Measurements from ENCODE around the gene HES6.
A peak's percentile ranks its signal among the peaks of the same experiment; 100 is the strongest.

Gene HES6

GRCh38 chr2:238239863-238240756 lies at the start of gene HES6:
TSS of gene HES6 (minus strand) at chr2:238240038. CDS start at chr2:238239905, 133 bp downstream.
- peak within 1 kb of the TSS; percentile 93 for H3K27ac Mint-ChIP-seq (ENCODE audit: low read depth)
- H3K27me3 Mint-ChIP-seq = peaks cover 18% of the 10 kb centered on the region
- peak within 1 kb of the TSS; percentile 87 for H3K4me3 Mint-ChIP-seq
- no peaks in the 10 kb centered on the region for H3K9me3 Mint-ChIP-seq
- peaks cover 7% of the 10 kb centered on the region for H3K36me3 Mint-ChIP-seq (ENCODE audit: insufficient read depth)
- ATAC-seq (replicated peaks; ENCODE audit: extremely low read depth, poor library complexity, severe bottlenecking) (peak; percentile 85), DNase-seq (ENCODE audit: low spot score in 2 of 2) (peak; percentile 42 to 53)
- peaks cover 6% of the 10 kb centered on the region for H3K4me1 Mint-ChIP-seq

- Mint-ChIP-seq H3K27ac (ENCODE audit: low read depth) (peak overlapping the region; percentile 98), H3K36me3 (ENCODE audit: insufficient read depth) (peaks cover 19% of the 10 kb centered on the region), H3K4me1 (peaks cover 38% of the 10 kb centered on the region), H3K4me3 (peak overlapping the region; percentile 85), H3K9me3 (no peaks in the 10 kb centered on the region), H3K27me3 (no peaks in the 10 kb centered on the region)
- DNase-seq (ENCODE audit: low spot score in 2 of 2) (no peak), ATAC-seq (replicated peaks; ENCODE audit: extremely low read depth, poor library complexity, severe bottlenecking) (no peak)
These were observed 49.7 kb upstream of the HES6 start for GRCh38 chr2:238289574-238289973.

GRCh38 chr2:238288650-238289573 lies 49.1 kb upstream of the HES6 start:
- DNase-seq (ENCODE audit: low spot score in 2 of 2) (peak; percentile 94 to 98), ATAC-seq (replicated peaks; ENCODE audit: extremely low read depth, poor library complexity, severe bottlenecking) (peak; percentile 84)
- Mint-ChIP-seq H3K9me3 (no peaks in the 10 kb centered on the region), H3K4me3 (peak overlapping the region; percentile 85), H3K27me3 (no peaks in the 10 kb centered on the region), H3K27ac (ENCODE audit: low read depth) (peak overlapping the region; percentile 98), H3K36me3 (ENCODE audit: insufficient read depth) (peaks cover 19% of the 10 kb centered on the region), H3K4me1 (peaks cover 38% of the 10 kb centered on the region)

GRCh38 chr2:238287737-238288649 lies 48.2 kb upstream of the HES6 start, which contains the start of gene PER2:
TSS of gene PER2 (minus strand) at chr2:238288610. CDS start at chr2:238277936, 10,674 bp downstream.
- H3K4me1 Mint-ChIP-seq = peaks cover 47% of the 10 kb centered on the region
- no peaks in the 10 kb centered on the region for H3K27me3 Mint-ChIP-seq
- DNase-seq (ENCODE audit: low spot score in 2 of 2) (peak; percentile 28 to 32), ATAC-seq (replicated peaks; ENCODE audit: extremely low read depth, poor library complexity, severe bottlenecking) (peak; percentile 5)
- H3K4me3 Mint-ChIP-seq = peak within 1 kb of the TSS; percentile 85
- H3K36me3 Mint-ChIP-seq (ENCODE audit: insufficient read depth) = peaks cover 21% of the 10 kb centered on the region
- H3K9me3 Mint-ChIP-seq = no peaks in the 10 kb centered on the region
- peak within 1 kb of the TSS; percentile 98 for H3K27ac Mint-ChIP-seq (ENCODE audit: low read depth)

- H3K36me3 Mint-ChIP-seq (ENCODE audit: insufficient read depth) = peaks cover 21% of the 10 kb centered on the region
- no peaks in the 10 kb centered on the region for H3K9me3 Mint-ChIP-seq
- DNase-seq (ENCODE audit: low spot score in 2 of 2) (no peak), ATAC-seq (replicated peaks; ENCODE audit: extremely low read depth, poor library complexity, severe bottlenecking) (no peak)
- peak overlapping the region; percentile 85 for H3K4me3 Mint-ChIP-seq
- peak overlapping the region; percentile 98 for H3K27ac Mint-ChIP-seq (ENCODE audit: low read depth)
- H3K4me1 Mint-ChIP-seq = peaks cover 54% of the 10 kb centered on the region
- no peaks in the 10 kb centered on the region for H3K27me3 Mint-ChIP-seq
These were observed 47.3 kb upstream of the HES6 start for GRCh38 chr2:238286987-238287736.

- DNase-seq (ENCODE audit: low spot score in 2 of 2) (no peak), ATAC-seq (replicated peaks; ENCODE audit: extremely low read depth, poor library complexity, severe bottlenecking) (no peak)
- H3K4me1 Mint-ChIP-seq = peaks cover 56% of the 10 kb centered on the region
- H3K27me3 Mint-ChIP-seq = no peaks in the 10 kb centered on the region
- H3K4me3 Mint-ChIP-seq = peak overlapping the region; percentile 85
- no peaks in the 10 kb centered on the region for H3K9me3 Mint-ChIP-seq
- peak overlapping the region; percentile 98 for H3K27ac Mint-ChIP-seq (ENCODE audit: low read depth)
- peaks cover 23% of the 10 kb centered on the region for H3K36me3 Mint-ChIP-seq (ENCODE audit: insufficient read depth)
These were observed 46.7 kb upstream of the HES6 start for GRCh38 chr2:238286551-238286950.

- ATAC-seq (replicated peaks; ENCODE audit: extremely low read depth, poor library complexity, severe bottlenecking) (no peak), DNase-seq (ENCODE audit: low spot score in 2 of 2) (no peak)
- Mint-ChIP-seq H3K4me3 (no peak overlapping the region), H3K4me1 (peaks cover 56% of the 10 kb centered on the region), H3K9me3 (no peaks in the 10 kb centered on the region), H3K27me3 (no peaks in the 10 kb centered on the region), H3K36me3 (ENCODE audit: insufficient read depth) (peaks cover 23% of the 10 kb centered on the region), H3K27ac (ENCODE audit: low read depth) (no peak overlapping the region)
These were observed 46.3 kb upstream of the HES6 start for GRCh38 chr2:238286095-238286494.

- H3K4me3 Mint-ChIP-seq = no peak overlapping the region
- DNase-seq (ENCODE audit: low spot score in 2 of 2) = no peak
- H3K4me1 Mint-ChIP-seq = peaks cover 53% of the 10 kb centered on the region
- no peak overlapping the region for H3K27ac Mint-ChIP-seq (ENCODE audit: low read depth)
- H3K9me3 Mint-ChIP-seq = no peaks in the 10 kb centered on the region
- H3K36me3 Mint-ChIP-seq (ENCODE audit: insufficient read depth) = peaks cover 23% of the 10 kb centered on the region
- no peaks in the 10 kb centered on the region for H3K27me3 Mint-ChIP-seq
- no peak for ATAC-seq (replicated peaks; ENCODE audit: extremely low read depth, poor library complexity, severe bottlenecking)
These were observed 45.8 kb upstream of the HES6 start for GRCh38 chr2:238285653-238286082.

- Mint-ChIP-seq H3K36me3 (ENCODE audit: insufficient read depth) (peaks cover 22% of the 10 kb centered on the region), H3K27ac (ENCODE audit: low read depth) (no peak overlapping the region)
These were observed 45.1 kb upstream of the HES6 start for GRCh38 chr2:238284802-238285515.

GRCh38 chr2:238282861-238283738 lies 43.3 kb upstream of the HES6 start:
- ATAC-seq (replicated peaks; ENCODE audit: extremely low read depth, poor library complexity, severe bottlenecking) (no peak), DNase-seq (ENCODE audit: low spot score in 2 of 2) (no peak)
- Mint-ChIP-seq H3K27ac (ENCODE audit: low read depth) (no peak overlapping the region), H3K36me3 (ENCODE audit: insufficient read depth) (peaks cover 13% of the 10 kb centered on the region), H3K27me3 (no peaks in the 10 kb centered on the region), H3K4me3 (no peak overlapping the region), H3K9me3 (no peaks in the 10 kb centered on the region), H3K4me1 (peaks cover 49% of the 10 kb centered on the region)

More at GRCh38 chr2:238284802-238285515, 45.1 kb upstream of the HES6 start:
- Mint-ChIP-seq H3K4me1 (peaks cover 46% of the 10 kb centered on the region), H3K9me3 (no peaks in the 10 kb centered on the region), H3K27me3 (no peaks in the 10 kb centered on the region), H3K4me3 (no peak overlapping the region)
- DNase-seq (ENCODE audit: low spot score in 2 of 2) = no peak
- no peak for ATAC-seq (replicated peaks; ENCODE audit: extremely low read depth, poor library complexity, severe bottlenecking)
